ENCODE results near the gene PPP2R2D. TPM values are rescaled to one million over a fixed set of nuclear protein-coding genes. Genes with fewer than 3 reads are reported as not detected.

PPP2R2D gene
- total and polyA plus RNA-seq, 7 donors = 18.4 to 44.0 (median 23.8) TPM

GRCh38 chr10:131997366-131998049, 96.7 kb downstream of the PPP2R2D start:
- DNase-seq = peak; percentile 96
- Histone ChIP-seq H3K36me3 (no peaks in the 10 kb centered on the region), H3K9me3 (no peaks in the 10 kb centered on the region), H3K27ac (peak overlapping the region; percentile 72 to 81 (median 77)), H3K4me3 (no peak overlapping the region), H3K27me3 (no peaks in the 10 kb centered on the region), H3K4me1 (peaks cover 0 to 26% (median 22%) of the 10 kb centered on the region in 4 donors)
- TF ChIP-seq POLR2AphosphoS5 (IDR thresholded peaks at IDR 0.05) = peak; percentile 44 to 88 (median 70)
- TF ChIP-seq POLR2A (IDR thresholded peaks at IDR 0.05) = no peak
- TF ChIP-seq EP300 (IDR thresholded peaks at IDR 0.05) = peak in 3 of 4 donors; percentile 43 to 76 (median 69)
- intact Hi-C loops (cut with DNase I) = no loop called here
- WGBS, 2 donors = 37 to 55% methylated on average over 13 of the region's 13 CpGs

GRCh38 chr10:131998050-131998844, 97.4 kb downstream of the PPP2R2D start:
- Histone ChIP-seq H3K9me3 (no peaks in the 10 kb centered on the region), H3K36me3 (no peaks in the 10 kb centered on the region), H3K27ac (peak overlapping the region; percentile 72 to 81 (median 77)), H3K4me1 (peaks cover 0 to 26% (median 22%) of the 10 kb centered on the region in 4 donors), H3K27me3 (no peaks in the 10 kb centered on the region), H3K4me3 (no peak overlapping the region)
- DNase-seq = peak; percentile 60
- no peak for TF ChIP-seq CTCF (IDR thresholded peaks at IDR 0.05)
- TF ChIP-seq POLR2AphosphoS5 (IDR thresholded peaks at IDR 0.05) = no peak
- TF ChIP-seq EP300 (IDR thresholded peaks at IDR 0.05) = no peak
- TF ChIP-seq POLR2A (IDR thresholded peaks at IDR 0.05) = no peak
- 66 to 72% methylated on average over 15 of the region's 15 CpGs for WGBS, 2 donors
- intact Hi-C loops (cut with DNase I) = no loop called here

GRCh38 chr10:131998845-131999681, 98.3 kb downstream of the PPP2R2D start:
- 90 to 93% methylated on average over 18 of the region's 18 CpGs for WGBS, 2 donors
- TF ChIP-seq EP300 (IDR thresholded peaks at IDR 0.05) (no peak), POLR2AphosphoS5 (IDR thresholded peaks at IDR 0.05) (no peak), POLR2A (IDR thresholded peaks at IDR 0.05) (no peak), CTCF (IDR thresholded peaks at IDR 0.05) (no peak)
- DNase-seq = peak; percentile 59
- Histone ChIP-seq H3K4me3 (no peak overlapping the region), H3K27ac (peak overlapping the region; percentile 72 to 81 (median 77)), H3K27me3 (no peaks in the 10 kb centered on the region), H3K4me1 (peaks cover 0 to 26% (median 22%) of the 10 kb centered on the region in 4 donors), H3K9me3 (no peaks in the 10 kb centered on the region), H3K36me3 (no peaks in the 10 kb centered on the region)
- intact Hi-C loops (cut with DNase I) = no loop called here

GRCh38 chr10:132001238-132001972, 100.6 kb downstream of the PPP2R2D start:
- H3K4me1 ChIP-seq = peaks cover 0 to 24% (median 21%) of the 10 kb centered on the region in 4 donors
- no peak overlapping the region for H3K27ac ChIP-seq
- H3K36me3 ChIP-seq = no peaks in the 10 kb centered on the region
- peak; percentile 50 for DNase-seq
- H3K9me3 ChIP-seq = peaks cover 0 to 8% (median 0%) of the 10 kb centered on the region in 4 donors
- 73 to 75% methylated on average over 15 of the region's 15 CpGs for WGBS, 2 donors
- TF ChIP-seq POLR2A (IDR thresholded peaks at IDR 0.05) = no peak
- TF ChIP-seq EP300 (IDR thresholded peaks at IDR 0.05) = no peak
- no peak for TF ChIP-seq CTCF (IDR thresholded peaks at IDR 0.05)
- TF ChIP-seq POLR2AphosphoS5 (IDR thresholded peaks at IDR 0.05) = no peak
- intact Hi-C loops (cut with DNase I) = no loop called here
- no peaks in the 10 kb centered on the region for H3K27me3 ChIP-seq
- no peak overlapping the region for H3K4me3 ChIP-seq
